IMR-90 (cell line): ENCODE results near the gene USP24. TPM values are rescaled to one million over a fixed set of nuclear protein-coding genes. Genes with fewer than 3 reads are reported as not detected.

Experiments used
- ATAC-seq: fragments of 200-7000 bp; cut with Tn5 transposase; 2 replicates; pipeline ENCODE4 v1.9.1; 2020; ENCODE audit warnings: low read depth, mild to moderate bottlenecking, moderate library complexity
- BruUV-seq: library from RNA; stranded (reverse); fragments of 400-500 nt; replicated peaks from 2 replicates; lab custom pipeline; 2021; lab: Mats Ljungman, UMichigan
- CTCF ChIA-PET: fragments of 300-600 bp; formaldehyde crosslinking; extraction: SDS; loops from one replicate; lab custom pipeline; 2021; ENCODE audit warnings: antibody characterized with exemption; lab: Yijun Ruan, JAX
- POLR2A ChIA-PET: fragments of 300-600 bp; sonication (Branson Sonifier 250); formaldehyde crosslinking; loops from one replicate; lab custom pipeline; 2022; ENCODE audit warnings: antibody characterized with exemption; ENCODE audit not compliant: unreplicated experiment; lab: Charles Lee
- DNase-seq: peaks from one replicate; pipeline ENCODE4 v3.0.0; 2013
- H2AFZ ChIP-seq: replicated peaks from 2 replicates; pipeline ENCODE3; 2013; ENCODE audit warnings: low read length, mild to moderate bottlenecking; ENCODE audit not compliant: poor library complexity
- H2AK5ac ChIP-seq: 2 replicates; pipeline ENCODE4 v1.6.1; 2013; ENCODE audit warnings: low read depth, low read length, inconsistent platforms
- H2AK9ac ChIP-seq: replicated peaks from 2 replicates; pipeline ENCODE3; 2013; ENCODE audit warnings: mild to moderate bottlenecking, low read depth, low read length, moderate library complexity; ENCODE audit not compliant: poor library complexity
- H2BK120ac ChIP-seq: 2 replicates; pipeline ENCODE4 v1.6.1; 2013; ENCODE audit warnings: low read depth, low read length, inconsistent platforms
- H2BK15ac ChIP-seq: 3 replicates; pipeline ENCODE4 v1.6.1; 2013; ENCODE audit warnings: low read depth, low read length, inconsistent platforms
- H2BK20ac ChIP-seq: 2 replicates; pipeline ENCODE4 v1.6.1; 2013; ENCODE audit warnings: low read depth, mild to moderate bottlenecking, inconsistent platforms, low read length, moderate library complexity
- H2BK5ac ChIP-seq: 2 replicates; pipeline ENCODE4 v1.6.1; 2013; ENCODE audit warnings: mild to moderate bottlenecking, low read depth, low read length, inconsistent platforms; ENCODE audit not compliant: poor library complexity, severe bottlenecking
- H3K14ac ChIP-seq: replicated peaks from 2 replicates; pipeline ENCODE4 v1.6.1; 2013; ENCODE audit warnings: low read depth, low read length, inconsistent platforms
- H3K18ac ChIP-seq: 2 replicates; pipeline ENCODE4 v1.6.1; 2013; ENCODE audit warnings: low read depth, low read length, control low read depth
- H3K23ac ChIP-seq: 2 replicates; pipeline ENCODE4 v1.6.1; 2013; ENCODE audit warnings: low read depth, low read length, inconsistent platforms
- H3K27ac ChIP-seq: 2 replicates; pipeline ENCODE4 v1.5.1; 2013; ENCODE audit warnings: mild to moderate bottlenecking, control low read depth, low read length; ENCODE audit not compliant: insufficient read depth
- H3K27me3 ChIP-seq: 2 replicates; pipeline ENCODE4 v1.6.1; 2013; ENCODE audit warnings: low read length; ENCODE audit not compliant: control insufficient read depth, insufficient read depth
- H3K36me3 ChIP-seq: 2 replicates; pipeline ENCODE4 v1.6.1; 2013; ENCODE audit warnings: low read length, mixed read lengths; ENCODE audit not compliant: control insufficient read depth, insufficient read depth
- H3K4ac ChIP-seq: 2 replicates; pipeline ENCODE4 v1.6.1; 2013; ENCODE audit warnings: low read depth, low read length, inconsistent platforms
- H3K4me1 ChIP-seq: 2 replicates; pipeline ENCODE4 v1.6.1; 2013; ENCODE audit warnings: low read length, mixed read lengths; ENCODE audit not compliant: control insufficient read depth, insufficient read depth
- H3K4me2 ChIP-seq: 2 replicates; pipeline ENCODE4 v1.6.1; 2013; ENCODE audit warnings: low read depth, mild to moderate bottlenecking, control low read depth, low read length, moderate library complexity
- H3K4me3 ChIP-seq: 2 replicates; pipeline ENCODE4 v1.5.1; 2013; ENCODE audit warnings: low read depth, mild to moderate bottlenecking, control low read depth, low read length, moderate library complexity; ENCODE audit not compliant: insufficient read depth
- H3K56ac ChIP-seq: 2 replicates; pipeline ENCODE4 v1.6.1; 2013; ENCODE audit warnings: low read length, inconsistent platforms; ENCODE audit not compliant: insufficient read depth; ENCODE audit errors: extremely low read depth
- H3K79me1 ChIP-seq, 2 experiments: 2 replicates each; pipeline ENCODE4 v1.6.1; 2013; ENCODE audit warnings: low read length in 2 of 2, inconsistent platforms in 1 of 2, low read depth in 1 of 2
- H3K9ac ChIP-seq: 2 replicates; pipeline ENCODE4 v1.6.1; 2013; ENCODE audit warnings: low read depth, low read length, control low read depth
- H3K9me1 ChIP-seq: 2 replicates; pipeline ENCODE4 v1.6.1; 2013; ENCODE audit warnings: low read length, inconsistent platforms; ENCODE audit not compliant: insufficient read depth
- H3K9me3 ChIP-seq: 2 replicates; pipeline ENCODE4 v1.6.1; 2013; ENCODE audit warnings: low read length; ENCODE audit not compliant: control insufficient read depth, insufficient read depth
- H4K20me1 ChIP-seq: 2 replicates; pipeline ENCODE4 v1.6.1; 2013; ENCODE audit warnings: low read length, inconsistent platforms; ENCODE audit not compliant: insufficient read depth
- H4K5ac ChIP-seq: 2 replicates; pipeline ENCODE4 v1.6.1; 2013; ENCODE audit warnings: mild to moderate bottlenecking, low read depth, low read length, control low read depth
- H4K8ac ChIP-seq, 2 experiments: 2 replicates each; pipeline ENCODE4 v1.6.1; 2013; ENCODE audit warnings: low read depth in 2 of 2, low read length in 2 of 2, control low read depth in 1 of 2, inconsistent platforms in 1 of 2
- H4K91ac ChIP-seq: 2 replicates; pipeline ENCODE4 v1.6.1; 2013; ENCODE audit warnings: low read depth, low read length, inconsistent platforms; ENCODE audit not compliant: insufficient read depth
- CTCF ChIP-seq: conservative IDR thresholded peaks from 2 replicates; pipeline ENCODE4 v1.5.1; 2012; ENCODE audit warnings: mild to moderate bottlenecking, low read depth, low read length, improper control_type of control experiment
- RAD21 ChIP-seq: IDR thresholded peaks from 2 replicates; pipeline ENCODE4 v1.6.1; 2012; ENCODE audit warnings: low read length, improper control_type of control experiment
- RCOR1 ChIP-seq: IDR thresholded peaks from 2 replicates; pipeline ENCODE4 v1.6.1; 2012; ENCODE audit warnings: mild to moderate bottlenecking, low read length, improper control_type of control experiment; ENCODE audit not compliant: insufficient replicate concordance
- SMC3 ChIP-seq: fragments of 150-350 bp; IDR thresholded peaks from 2 replicates; pipeline ENCODE4 v1.6.1; 2016; ENCODE audit warnings: low read depth, mild to moderate bottlenecking, antibody characterized with exemption, low read length, moderate library complexity
- WGBS, 2 experiments: methylation state at CpG; one replicate each; pipeline versions ENCODE4 v1.1.5 to v1.1.7; 2013; ENCODE audit warnings: missing lambda C conversion rate in 2 of 2; ENCODE audit not compliant: insufficient read length in 1 of 2; ENCODE audit errors: extremely low coverage in 2 of 2; 5-methylcytosine and 5-hydroxymethylcytosine counted together
- dilution Hi-C: fragments of 300-500 bp; cut with HindIII; formaldehyde crosslinking; loops from one replicate; pipeline ENCODE4 v1.14.3; 2018; ENCODE audit warnings: low sequenced_read_pairs; ENCODE audit not compliant: unreplicated experiment
- in situ Hi-C: fragments of 300-500 bp; cut with MboI; formaldehyde crosslinking; loops from 3 replicates; pipeline ENCODE4 v1.14.3; 2019; ENCODE audit warnings: low sequenced_read_pairs, inconsistent platforms, mixed read lengths
- intact Hi-C: fragments of 100-400 bp; cut with micrococcal nuclease; formaldehyde crosslinking; loops from 2 replicates; pipeline ENCODE4 v1.10.0; 2022
- polyA plus RNA-seq, 3 experiments: library from polyadenylated mRNA; depleted of rRNA; stranded (reverse); fragments of >200 nt; gene quantifications; 2 replicates each; pipeline ENCODE4 v1.2.3, GENCODE V29; 2012; ENCODE audit warnings: low replicate concordance in 1 of 3
- total RNA-seq: library from RNA; depleted of rRNA; stranded (reverse); fragments of >200 nt; gene quantifications from 2 replicates; pipeline ENCODE4 v1.2.3, GENCODE V29; 2012

USP24 gene
- total and polyA plus RNA-seq, 2 of the 4 experiments (the other 2 are of a cell fraction): 8.4 to 36.7 TPM

- CTCF ChIA-PET: interaction anchor here (0.6 to 1.3 kb wide), 8 partner anchors 9 to 607 kb away, joined by 3 to 5 read pairs (median 4); no protein-coding TSS in a partner anchor
- no peak overlapping the region for H3K4ac ChIP-seq
- 50% methylated on average over 7 of the region's 8 CpGs; no CpG with 5 or more reads in 1 of the 2 experiments for WGBS, 2 experiments
- H2BK15ac ChIP-seq: no peak overlapping the region
- H3K36me3 ChIP-seq: peaks cover 47% of the 10 kb centered on the region
- H3K9ac ChIP-seq: no peak overlapping the region
- H2AFZ ChIP-seq: peak overlapping the region; percentile 28
- no peak overlapping the region; the same call in 1 of the 2 replicates for H2BK20ac ChIP-seq
- no peak overlapping the region for H3K4me2 ChIP-seq
- H4K91ac ChIP-seq: no peak overlapping the region
- H3K27me3 ChIP-seq: no peaks in the 10 kb centered on the region
- H3K4me1 ChIP-seq: no peaks in the 10 kb centered on the region
- H4K20me1 ChIP-seq: no peaks in the 10 kb centered on the region
- peak; percentile 59 for TF ChIP-seq CTCF
- peak; percentile 42 for TF ChIP-seq RAD21
- no peak for TF ChIP-seq RCOR1
- TF ChIP-seq SMC3: peak; percentile 26
- no TSS peak for BruUV-seq
- no peak overlapping the region for H2BK120ac ChIP-seq
- H3K79me1 ChIP-seq: no peaks in the 10 kb centered on the region
- POLR2A ChIA-PET: no interaction called here
- H3K14ac ChIP-seq: no peak overlapping the region
- ATAC-seq (peak; percentile 100), DNase-seq (peak; percentile 70)
- peak overlapping the region; percentile 3 for H2AK9ac ChIP-seq
- dilution Hi-C loops: no loop called here
- no peak overlapping the region for H3K18ac ChIP-seq
- intact Hi-C loops: loop anchor here (1.0 to 5.0 kb wide), 2 partner anchors 206 to 1516 kb away; no protein-coding TSS in a partner anchor
- peaks cover 7% of the 10 kb centered on the region for H3K9me1 ChIP-seq
- H3K23ac ChIP-seq: no peak overlapping the region
- no peak overlapping the region for H3K4me3 ChIP-seq
- no peak overlapping the region for H4K8ac ChIP-seq
- in situ Hi-C loops: no loop called here
- H2AK5ac ChIP-seq: no peak overlapping the region
- no peak overlapping the region for H2BK5ac ChIP-seq
- no peaks in the 10 kb centered on the region for H3K9me3 ChIP-seq
- no peak overlapping the region for H3K27ac ChIP-seq
- H3K56ac ChIP-seq: no peak overlapping the region
- no peak overlapping the region for H4K5ac ChIP-seq
These were observed 143.7 kb downstream of the USP24 start for GRCh38 chr1:55071477-55071876.
